HEK293 (cell line): Measurements from ENCODE around the gene CIITA.

ENCODE experiments used
- CTCF ChIA-PET: fragments of 350-600 bp; formaldehyde crosslinking; extraction: SDS; loops from one replicate; lab custom pipeline; 2021; ENCODE audit warnings: antibody characterized with exemption; lab: Yijun Ruan, JAX
- POLR2A ChIA-PET: fragments of 300-600 bp; formaldehyde crosslinking; extraction: SDS; loops from one replicate; lab custom pipeline; 2020; ENCODE audit warnings: antibody characterized with exemption, inconsistent platforms; lab: Yijun Ruan, JAX
- H3K27ac ChIP-seq: fragments of 200-500 bp; sonication (Bioruptor generic); 2 replicates; pipeline ENCODE4 v1.5.1; 2014; ENCODE audit warnings: low read depth, low read length, control low read depth, inconsistent platforms; ENCODE audit errors: extremely low read depth
- H3K36me3 ChIP-seq, 2 experiments: fragments of 200-500 bp in 1 of 2; sonication (Bioruptor generic) in 1 of 2; 1 replicate in 1 of 2; 2 replicates in 1 of 2; pipeline ENCODE4 v1.5.1; 2014 to 2017; ENCODE audit warnings: inconsistent platforms in 2 of 2, low read length in 2 of 2; ENCODE audit not compliant: control insufficient read depth in 2 of 2, insufficient read depth in 1 of 2
- H3K4me1 ChIP-seq: fragments of 200-500 bp; sonication (Bioruptor generic); 2 replicates; pipeline ENCODE4 v1.5.1; 2014; ENCODE audit warnings: mild to moderate bottlenecking, low read length, inconsistent platforms; ENCODE audit not compliant: control insufficient read depth, insufficient read depth
- H3K4me3 ChIP-seq: 2 replicates; pipeline ENCODE4 v1.5.1; 2011; ENCODE audit warnings: low read depth, mild to moderate bottlenecking, control low read depth, low read length, moderate library complexity
- H3K9me3 ChIP-seq: fragments of 200-500 bp; sonication (Bioruptor generic); 2 replicates; pipeline ENCODE4 v1.5.1; 2014; ENCODE audit warnings: low read depth, low read length, inconsistent platforms; ENCODE audit not compliant: control insufficient read depth, insufficient read depth
- HIC1 ChIP-seq: fragments of 450-650 bp; formaldehyde crosslinking; IDR thresholded peaks from 2 replicates; pipeline ENCODE4 v1.5.1; 2016; ENCODE audit warnings: missing biosample characterization, missing genetic modification characterization
- HOXA7 ChIP-seq: sonication (generic); formaldehyde crosslinking; IDR thresholded peaks from 2 replicates; pipeline ENCODE4 v1.8.1; 2022; ENCODE audit warnings: missing genetic modification reagents, borderline replicate concordance
- HOXD13 ChIP-seq: sonication (generic); formaldehyde crosslinking; IDR thresholded peaks from 2 replicates; pipeline ENCODE4 v1.8.0; 2022; ENCODE audit warnings: missing genetic modification reagents, borderline replicate concordance
- KLF9 ChIP-seq: fragments of 450-650 bp; formaldehyde crosslinking; IDR thresholded peaks from 2 replicates; pipeline ENCODE4 v1.5.1; 2016; ENCODE audit warnings: missing biosample characterization, missing genetic modification characterization, low read depth
- MZF1 ChIP-seq: fragments of 450-650 bp; formaldehyde crosslinking; IDR thresholded peaks from 2 replicates; pipeline ENCODE4 v1.5.1; 2017; ENCODE audit warnings: missing biosample characterization, missing genetic modification characterization, borderline replicate concordance
- PBX3 ChIP-seq: sonication (generic); formaldehyde crosslinking; IDR thresholded peaks from 2 replicates; pipeline ENCODE4 v1.8.1; 2022; ENCODE audit warnings: mild to moderate bottlenecking, moderate library complexity, missing genetic modification reagents
- RBAK ChIP-seq: fragments of 450-650 bp; formaldehyde crosslinking; IDR thresholded peaks from 2 replicates; pipeline ENCODE4 v1.5.1; 2016; ENCODE audit warnings: missing biosample characterization, missing genetic modification characterization
- REST ChIP-seq: fragments of 450-650 bp; formaldehyde crosslinking; IDR thresholded peaks from 2 replicates; pipeline ENCODE4 v1.5.1; 2016; ENCODE audit warnings: missing biosample characterization, missing genetic modification characterization
- SP7 ChIP-seq: fragments of 450-650 bp; formaldehyde crosslinking; IDR thresholded peaks from 2 replicates; pipeline ENCODE4 v1.5.1; 2016; ENCODE audit warnings: missing biosample characterization, missing genetic modification characterization
- ZBTB44 ChIP-seq: fragments of 450-650 bp; IDR thresholded peaks from 2 replicates; pipeline ENCODE4 v1.5.1; 2018; ENCODE audit warnings: missing biosample characterization, mild to moderate bottlenecking, missing genetic modification characterization
- ZBTB7A ChIP-seq: fragments of 450-650 bp; formaldehyde crosslinking; IDR thresholded peaks from 2 replicates; pipeline ENCODE4 v1.5.1; 2016; ENCODE audit warnings: low read depth, missing biosample characterization, missing genetic modification characterization
- ZNF2 ChIP-seq: fragments of 450-650 bp; formaldehyde crosslinking; IDR thresholded peaks from 2 replicates; pipeline ENCODE4 v1.5.1; 2016; ENCODE audit warnings: missing biosample characterization, missing genetic modification characterization
- ZNF239 ChIP-seq: fragments of 450-650 bp; formaldehyde crosslinking; IDR thresholded peaks from 2 replicates; pipeline ENCODE4 v1.5.1; 2016; ENCODE audit warnings: missing biosample characterization, missing genetic modification characterization
- ZNF280C ChIP-seq: fragments of 450-650 bp; formaldehyde crosslinking; IDR thresholded peaks from 2 replicates; pipeline ENCODE4 v1.5.1; 2016; ENCODE audit warnings: missing biosample characterization, missing genetic modification characterization
- ZNF433 ChIP-seq: fragments of 450-650 bp; formaldehyde crosslinking; IDR thresholded peaks from 2 replicates; pipeline ENCODE4 v1.5.1; 2016; ENCODE audit warnings: missing biosample characterization, missing genetic modification characterization, low read depth
- ZNF548 ChIP-seq: fragments of 450-650 bp; formaldehyde crosslinking; IDR thresholded peaks from 2 replicates; pipeline ENCODE4 v1.5.1; 2016; ENCODE audit warnings: missing biosample characterization, missing genetic modification characterization
- ZNF555 ChIP-seq: fragments of 450-650 bp; formaldehyde crosslinking; conservative IDR thresholded peaks from 2 replicates; pipeline ENCODE4 v1.5.1; 2017; ENCODE audit warnings: missing biosample characterization, mild to moderate bottlenecking, missing genetic modification characterization, inconsistent platforms
- ZNF670 ChIP-seq: fragments of 450-650 bp; formaldehyde crosslinking; IDR thresholded peaks from 2 replicates; pipeline ENCODE4 v1.5.1; 2016; ENCODE audit warnings: missing biosample characterization, missing genetic modification characterization, low read depth
- ZNF76 ChIP-seq: fragments of 450-650 bp; formaldehyde crosslinking; IDR thresholded peaks from 2 replicates; pipeline ENCODE4; 2016; ENCODE audit warnings: low read depth, missing biosample characterization, missing genetic modification characterization, borderline replicate concordance

The CIITA gene

GRCh38 chr16:10983159-10983558, 106.2 kb downstream of the CIITA start (continued):
- TF ChIP-seq ZBTB44 (tag by site-specific recombination) (no peak), ZNF280C (tag by site-specific recombination) (no peak), ZBTB7A (no peak)

GRCh38 chr16:10984509-10984908, 107.5 kb downstream of the CIITA start:
- peaks cover 0 to 36% of the 10 kb centered on the region in 2 experiments; a peak in 2 of 3 replicates for H3K36me3 ChIP-seq
- no peaks in the 10 kb centered on the region for H3K9me3 ChIP-seq
- H3K4me3 ChIP-seq, result no peak overlapping the region
- POLR2A ChIA-PET, result interaction anchor here (1.8 kb wide), 1 partner anchor 272 kb away, joined by 15 read pairs; the partner anchor contains the start of gene SOCS1
- TF ChIP-seq MZF1 (tag by site-specific recombination), result no peak
- no peak for TF ChIP-seq ZNF433 (tag by site-specific recombination)
- TF ChIP-seq ZNF239 (tag by site-specific recombination), result no peak
- TF ChIP-seq RBAK (tag by site-specific recombination), result no peak
- TF ChIP-seq SP7, result no peak
- no peak for TF ChIP-seq PBX3 (CRISPR knock-in tag)
- no peak for TF ChIP-seq HOXA7
- TF ChIP-seq HOXD13 (CRISPR knock-in tag), result no peak
- no peak for TF ChIP-seq KLF9 (tag by site-specific recombination)
- TF ChIP-seq HIC1 (tag by site-specific recombination), result no peak
- TF ChIP-seq ZNF548 (tag by site-specific recombination), result no peak
- TF ChIP-seq ZNF2 (tag by site-specific recombination), result no peak
- TF ChIP-seq ZNF555 (tag by site-specific recombination), result no peak
- TF ChIP-seq REST (tag by site-specific recombination), result no peak
- TF ChIP-seq ZNF670 (tag by site-specific recombination), result no peak
- no peak for TF ChIP-seq ZNF76 (tag by site-specific recombination)
- no peak overlapping the region for H3K27ac ChIP-seq
- H3K4me1 ChIP-seq, result no peaks in the 10 kb centered on the region
- CTCF ChIA-PET, result interaction anchor here (0.5 to 1.5 kb wide), 4 partner anchors 20 to 271 kb away, joined by 3 to 8 read pairs (median 4); partner anchors contain the start of gene SOCS1
